Vagina (tissue), 2 donors: Measurements from ENCODE around the gene AMBP.

Source experiments
- POLR2A ChIP-seq, 2 donors: fragments of 450-650 bp; IDR thresholded peaks; one replicate each; pipeline ENCODE4 v1.6.1; 2017; ENCODE audit warnings: antibody characterized with exemption in 2 of 2, mild to moderate bottlenecking in 2 of 2, moderate library complexity in 2 of 2
- POLR2AphosphoS5 ChIP-seq, 2 donors: sonication (generic); formaldehyde crosslinking; IDR thresholded peaks; one replicate each; pipeline ENCODE4 v1.9.0; 2017; ENCODE audit warnings: antibody characterized with exemption in 2 of 2, mild to moderate bottlenecking in 2 of 2, low read depth in 1 of 2; ENCODE audit not compliant: insufficient read depth in 1 of 2
- TF ChIP-seq, protein P1 (sequence below), 3 experiments: fragments of 450-650 bp in 2 of 3; fragments of 200-600 bp in 1 of 3; sonication (generic) in 1 of 3; IDR thresholded peaks; one replicate each; pipeline ENCODE4 v1.5.1; 2017 to 2019; ENCODE audit warnings: antibody characterized with exemption in 3 of 3, mild to moderate bottlenecking in 2 of 3, moderate library complexity in 2 of 3

DNA sequence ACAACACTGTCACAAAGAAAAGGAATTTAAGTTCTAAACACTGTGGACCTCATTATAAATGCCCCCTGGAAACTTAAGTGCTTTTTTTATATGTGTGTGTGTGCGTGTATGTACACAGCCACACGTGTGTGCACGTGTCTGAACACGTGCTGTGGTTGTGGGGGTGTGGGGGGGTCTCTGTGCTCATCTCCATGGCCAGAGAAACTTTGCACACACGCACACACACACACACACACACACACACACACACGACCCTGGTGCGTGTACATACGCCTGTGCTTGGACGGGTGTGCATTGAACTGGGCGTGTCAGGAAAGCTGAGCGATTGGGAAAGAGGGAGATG is 27.9 kb downstream of the AMBP start:
- TF ChIP-seq, protein P1, sequence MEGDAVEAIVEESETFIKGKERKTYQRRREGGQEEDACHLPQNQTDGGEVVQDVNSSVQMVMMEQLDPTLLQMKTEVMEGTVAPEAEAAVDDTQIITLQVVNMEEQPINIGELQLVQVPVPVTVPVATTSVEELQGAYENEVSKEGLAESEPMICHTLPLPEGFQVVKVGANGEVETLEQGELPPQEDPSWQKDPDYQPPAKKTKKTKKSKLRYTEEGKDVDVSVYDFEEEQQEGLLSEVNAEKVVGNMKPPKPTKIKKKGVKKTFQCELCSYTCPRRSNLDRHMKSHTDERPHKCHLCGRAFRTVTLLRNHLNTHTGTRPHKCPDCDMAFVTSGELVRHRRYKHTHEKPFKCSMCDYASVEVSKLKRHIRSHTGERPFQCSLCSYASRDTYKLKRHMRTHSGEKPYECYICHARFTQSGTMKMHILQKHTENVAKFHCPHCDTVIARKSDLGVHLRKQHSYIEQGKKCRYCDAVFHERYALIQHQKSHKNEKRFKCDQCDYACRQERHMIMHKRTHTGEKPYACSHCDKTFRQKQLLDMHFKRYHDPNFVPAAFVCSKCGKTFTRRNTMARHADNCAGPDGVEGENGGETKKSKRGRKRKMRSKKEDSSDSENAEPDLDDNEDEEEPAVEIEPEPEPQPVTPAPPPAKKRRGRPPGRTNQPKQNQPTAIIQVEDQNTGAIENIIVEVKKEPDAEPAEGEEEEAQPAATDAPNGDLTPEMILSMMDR (IDR thresholded peaks at IDR 0.05) = no peak
- no peak for TF ChIP-seq POLR2A (IDR thresholded peaks at IDR 0.05)
- no peak for TF ChIP-seq POLR2AphosphoS5 (IDR thresholded peaks at IDR 0.05; ENCODE audit: insufficient read depth in 1 of 2, low read depth in 1 of 2)
